Measurements from ENCODE around the gene PLA2G7.
"Not testable (repeated sequence)": the region's sequence is repeated elsewhere in the genome, so short reads cannot be mapped to it uniquely, and the experiment has no call there.

- not testable (repeated sequence) for TF ChIP-seq CTCF (conservative IDR thresholded peaks at IDR 0.05; ENCODE audit: low read depth, low read length); EZH2 (IDR thresholded peaks at IDR 0.05; ENCODE audit: borderline replicate concordance, low read depth, low read length, poor library complexity, severe bottlenecking)
These were observed 39.6 kb upstream of the PLA2G7 start for GRCh38 chr6:46774736-46775135.

Measured in A673 (cell line).